Thyroid gland (tissue), 4 donors: ENCODE data around the gene SLC24A4.

Experiments
- CTCF ChIP-seq, 6 experiments: fragments of 200-600 bp in 3 of 6; fragments of 450-650 bp in 3 of 6; sonication (generic) in 3 of 6; IDR thresholded peaks; one replicate each; pipeline ENCODE4 v1.5.1; 2016 to 2019; ENCODE audit warnings: antibody characterized with exemption in 6 of 6, mild to moderate bottlenecking in 2 of 6, inconsistent platforms in 1 of 6, moderate library complexity in 1 of 6
- POLR2A ChIP-seq, 2 donors: fragments of 450-650 bp; IDR thresholded peaks; one replicate each; pipeline ENCODE4 v1.6.1; 2017; ENCODE audit warnings: antibody characterized with exemption in 2 of 2, mild to moderate bottlenecking in 2 of 2, moderate library complexity in 1 of 2

GRCh38 chr14:92465353-92466055 is 142.5 kb downstream of the SLC24A4 start:
- TF ChIP-seq CTCF (IDR thresholded peaks at IDR 0.05) (no peak), POLR2A (IDR thresholded peaks at IDR 0.05) (no peak)
